Measurements from ENCODE around the gene OLIG2. TPM values are rescaled to one million over a fixed set of nuclear protein-coding genes. Genes with fewer than 3 reads are reported as not detected.

Gene OLIG2
- total RNA-seq, 2 experiments from 2014 or later: not detected

GRCh38 chr21:33026878-33027400 is 1.2 kb downstream of the OLIG2 start:
- Histone ChIP-seq H3K27ac (ENCODE audit: low read depth in 1 of 2, low read length in 2 of 2) (no peak overlapping the region), H3K9me3 (ENCODE audit: control insufficient read depth in 1 of 2, insufficient read depth in 1 of 2, low read length in 2 of 2) (peaks cover 0 to 61% of the 10 kb centered on the region in 2 experiments), H3K4me1 (ENCODE audit: insufficient read depth, low read length) (peaks cover 67% of the 10 kb centered on the region), H3K4me3 (ENCODE audit: low read length) (no peak overlapping the region), H3K27me3 (ENCODE audit: control insufficient read depth in 1 of 2, insufficient read depth in 2 of 2, low read length in 2 of 2) (peaks cover 85 to 98% of the 10 kb centered on the region in 2 experiments), H3K36me3 (ENCODE audit: insufficient read depth, low read length) (no peaks in the 10 kb centered on the region)
- no peak for TF ChIP-seq CTCF (IDR thresholded peaks at IDR 0.05)
- no peaks in the 10 kb centered on the region for H3K9me3 Mint-ChIP-seq
- H3K27me3 Mint-ChIP-seq: peaks cover 89% of the 10 kb centered on the region
- ChIA-PET CTCF (no interaction called here), POLR2A (no interaction called here)
- DNase-seq (peak in 1 of 14 experiments; percentile 21), ATAC-seq (ENCODE audit: poor library complexity) (no peak)
- peak overlapping the region; percentile 15 for H3K4me3 Mint-ChIP-seq
- intact Hi-C loops (cut with DNase I, micrococcal nuclease): no loop called here
- no peaks in the 10 kb centered on the region for H3K36me3 Mint-ChIP-seq (ENCODE audit: low read depth)
- peaks cover 59% of the 10 kb centered on the region for H3K4me1 Mint-ChIP-seq (ENCODE audit: low read depth)
- H3K27ac Mint-ChIP-seq: no peak overlapping the region

GRCh38 chr21:33027401-33028286 is 1.9 kb downstream of the OLIG2 start:
- TF ChIP-seq CTCF (IDR thresholded peaks at IDR 0.05): no peak
- ATAC-seq (ENCODE audit: poor library complexity) (peak; percentile 25), DNase-seq (peak in 1 of 14 experiments; percentile 31)
- H3K36me3 Mint-ChIP-seq (ENCODE audit: low read depth): no peaks in the 10 kb centered on the region
- H3K36me3 ChIP-seq (ENCODE audit: insufficient read depth, low read length): no peaks in the 10 kb centered on the region
- peaks cover 51% of the 10 kb centered on the region for H3K4me1 Mint-ChIP-seq (ENCODE audit: low read depth)
- H3K9me3 Mint-ChIP-seq: no peaks in the 10 kb centered on the region
- intact Hi-C loops (cut with DNase I, micrococcal nuclease): no loop called here
- peaks cover 66% of the 10 kb centered on the region for H3K4me1 ChIP-seq (ENCODE audit: insufficient read depth, low read length)
- no peak overlapping the region for H3K27ac ChIP-seq (ENCODE audit: low read depth in 1 of 2, low read length in 2 of 2)
- peaks cover 89% of the 10 kb centered on the region for H3K27me3 Mint-ChIP-seq
- CTCF ChIA-PET: no interaction called here
- peak overlapping the region; percentile 48 for H3K4me3 Mint-ChIP-seq
- no peak overlapping the region for H3K4me3 ChIP-seq (ENCODE audit: low read length)
- POLR2A ChIA-PET: no interaction called here
- H3K27me3 ChIP-seq (ENCODE audit: control insufficient read depth in 1 of 2, insufficient read depth in 2 of 2, low read length in 2 of 2): peaks cover 84 to 98% of the 10 kb centered on the region in 2 experiments
- no peak overlapping the region for H3K27ac Mint-ChIP-seq
- H3K9me3 ChIP-seq (ENCODE audit: control insufficient read depth in 1 of 2, insufficient read depth in 1 of 2, low read length in 2 of 2): peaks cover 0 to 61% of the 10 kb centered on the region in 2 experiments

GRCh38 chr21:33028287-33028670 is 2.5 kb downstream of the OLIG2 start:
- Histone ChIP-seq H3K4me3 (ENCODE audit: low read length) (no peak overlapping the region), H3K36me3 (ENCODE audit: insufficient read depth, low read length) (no peaks in the 10 kb centered on the region), H3K27me3 (ENCODE audit: control insufficient read depth in 1 of 2, insufficient read depth in 2 of 2, low read length in 2 of 2) (peaks cover 79 to 95% of the 10 kb centered on the region in 2 experiments), H3K4me1 (ENCODE audit: insufficient read depth, low read length) (peaks cover 61% of the 10 kb centered on the region), H3K9me3 (ENCODE audit: control insufficient read depth in 1 of 2, insufficient read depth in 1 of 2, low read length in 2 of 2) (peaks cover 0 to 57% of the 10 kb centered on the region in 2 experiments), H3K27ac (ENCODE audit: low read depth in 1 of 2, low read length in 2 of 2) (no peak overlapping the region)
- no peak for TF ChIP-seq CTCF (IDR thresholded peaks at IDR 0.05)
- no peak for ATAC-seq (ENCODE audit: poor library complexity)
- Mint-ChIP-seq H3K4me3 (peak overlapping the region; percentile 48), H3K36me3 (ENCODE audit: low read depth) (no peaks in the 10 kb centered on the region), H3K27me3 (peaks cover 87% of the 10 kb centered on the region), H3K4me1 (ENCODE audit: low read depth) (peaks cover 49% of the 10 kb centered on the region), H3K27ac (no peak overlapping the region), H3K9me3 (no peaks in the 10 kb centered on the region)
- ChIA-PET CTCF (no interaction called here), POLR2A (no interaction called here)
- no peak for DNase-seq
- intact Hi-C loops (cut with DNase I, micrococcal nuclease): no loop called here

Data from CD4-positive, alpha-beta T cell (primary cell).